Epithelial cell of esophagus (primary cell): ENCODE results near the gene NUDCD2.

Source experiments
- DNase-seq: peaks from one replicate; pipeline ENCODE4 v3.0.0; 2010; ENCODE audit warnings: low read depth
- H3K4me3 ChIP-seq: 2 replicates; pipeline ENCODE4 v1.5.1; 2011; ENCODE audit warnings: mild to moderate bottlenecking, low read length, control low read depth
- TF ChIP-seq, protein P1 (sequence below): IDR thresholded peaks from 2 replicates; pipeline ENCODE4 v1.5.1; 2011; ENCODE audit warnings: low read depth, mild to moderate bottlenecking, low read length, control low read depth, inconsistent platforms; ENCODE audit not compliant: insufficient read depth; ENCODE audit errors: missing control alignments

NUDCD2 gene, protein sequence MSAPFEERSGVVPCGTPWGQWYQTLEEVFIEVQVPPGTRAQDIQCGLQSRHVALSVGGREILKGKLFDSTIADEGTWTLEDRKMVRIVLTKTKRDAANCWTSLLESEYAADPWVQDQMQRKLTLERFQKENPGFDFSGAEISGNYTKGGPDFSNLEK

DNA sequence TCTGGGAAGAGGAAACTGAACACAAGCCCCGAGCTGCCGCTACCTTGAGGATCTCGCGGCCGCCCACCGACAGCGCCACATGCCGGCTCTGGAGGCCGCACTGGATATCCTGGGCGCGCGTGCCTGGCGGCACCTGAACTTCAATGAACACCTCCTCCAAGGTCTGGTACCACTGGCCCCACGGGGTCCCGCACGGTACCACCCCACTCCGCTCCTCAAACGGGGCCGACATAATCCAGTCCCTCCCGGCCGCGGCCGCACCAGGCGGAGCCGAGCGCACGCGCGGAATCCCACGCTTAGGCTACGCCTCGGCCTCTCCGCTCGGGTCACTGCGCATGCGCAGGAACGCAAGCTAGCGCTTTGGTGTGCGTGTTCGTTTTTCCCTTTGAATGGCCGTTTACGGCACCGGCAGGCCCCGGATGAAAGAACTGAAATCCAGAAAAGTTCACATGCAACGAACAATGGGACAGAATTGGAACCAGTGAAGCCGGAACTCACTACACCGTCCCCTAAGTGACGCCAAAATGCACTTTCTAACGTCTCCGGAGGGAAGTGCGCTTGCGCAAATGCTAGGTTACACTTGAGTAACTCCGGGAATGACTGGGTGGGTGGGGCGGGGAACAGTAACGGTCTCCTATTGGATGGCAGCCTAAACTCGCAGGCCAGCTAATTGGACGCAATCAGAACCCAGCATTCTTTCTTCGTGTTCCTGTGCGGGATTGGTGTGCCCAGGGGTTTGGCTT, at the start of gene NUDCD2:
NUDCD2 (minus strand) TSS at position 284 of the 743 bp plus-strand sequence; CDS start at position 232, 52 bp downstream.
- TF ChIP-seq, protein P1, sequence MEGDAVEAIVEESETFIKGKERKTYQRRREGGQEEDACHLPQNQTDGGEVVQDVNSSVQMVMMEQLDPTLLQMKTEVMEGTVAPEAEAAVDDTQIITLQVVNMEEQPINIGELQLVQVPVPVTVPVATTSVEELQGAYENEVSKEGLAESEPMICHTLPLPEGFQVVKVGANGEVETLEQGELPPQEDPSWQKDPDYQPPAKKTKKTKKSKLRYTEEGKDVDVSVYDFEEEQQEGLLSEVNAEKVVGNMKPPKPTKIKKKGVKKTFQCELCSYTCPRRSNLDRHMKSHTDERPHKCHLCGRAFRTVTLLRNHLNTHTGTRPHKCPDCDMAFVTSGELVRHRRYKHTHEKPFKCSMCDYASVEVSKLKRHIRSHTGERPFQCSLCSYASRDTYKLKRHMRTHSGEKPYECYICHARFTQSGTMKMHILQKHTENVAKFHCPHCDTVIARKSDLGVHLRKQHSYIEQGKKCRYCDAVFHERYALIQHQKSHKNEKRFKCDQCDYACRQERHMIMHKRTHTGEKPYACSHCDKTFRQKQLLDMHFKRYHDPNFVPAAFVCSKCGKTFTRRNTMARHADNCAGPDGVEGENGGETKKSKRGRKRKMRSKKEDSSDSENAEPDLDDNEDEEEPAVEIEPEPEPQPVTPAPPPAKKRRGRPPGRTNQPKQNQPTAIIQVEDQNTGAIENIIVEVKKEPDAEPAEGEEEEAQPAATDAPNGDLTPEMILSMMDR: peak; percentile 35
- peak within 1 kb of the TSS; percentile 81 for H3K4me3 ChIP-seq
- peak; percentile 99 for DNase-seq

DNA sequence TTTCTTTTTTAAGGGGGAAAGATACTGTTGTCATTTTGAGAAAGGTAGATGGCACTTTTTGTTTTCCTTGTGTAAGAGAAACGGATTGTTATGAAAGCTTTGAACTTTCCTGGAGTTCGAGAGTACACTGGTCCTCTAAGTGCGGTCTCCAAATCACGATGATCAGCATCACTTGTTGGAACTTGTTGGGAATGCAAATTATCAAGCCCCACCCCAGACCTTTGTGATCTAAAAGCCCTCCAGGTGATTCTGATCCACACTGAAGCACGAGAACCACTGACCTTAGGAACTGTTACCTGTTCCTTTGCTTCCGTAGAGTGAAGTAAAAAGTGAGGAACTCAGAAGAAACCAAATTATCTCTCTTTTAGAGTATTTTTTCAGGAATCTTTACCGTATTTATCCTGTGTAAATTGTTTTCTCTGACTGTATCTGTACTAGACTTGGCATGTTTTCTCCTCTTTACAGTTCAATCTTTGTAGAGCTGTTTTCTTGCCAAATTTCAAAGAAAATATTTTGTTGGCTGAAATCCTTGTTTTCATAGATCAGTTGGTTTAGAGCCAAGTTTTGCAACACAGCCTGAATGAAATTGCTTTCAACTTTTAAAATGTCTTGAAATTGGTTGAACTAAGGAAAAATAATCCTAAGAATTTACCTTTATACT, 49.5 kb upstream of the NUDCD2 start:
- DNase-seq: peak; percentile 93
- TF ChIP-seq, protein P1: no peak
- H3K4me3 ChIP-seq: peak overlapping the region; percentile 23

DNA sequence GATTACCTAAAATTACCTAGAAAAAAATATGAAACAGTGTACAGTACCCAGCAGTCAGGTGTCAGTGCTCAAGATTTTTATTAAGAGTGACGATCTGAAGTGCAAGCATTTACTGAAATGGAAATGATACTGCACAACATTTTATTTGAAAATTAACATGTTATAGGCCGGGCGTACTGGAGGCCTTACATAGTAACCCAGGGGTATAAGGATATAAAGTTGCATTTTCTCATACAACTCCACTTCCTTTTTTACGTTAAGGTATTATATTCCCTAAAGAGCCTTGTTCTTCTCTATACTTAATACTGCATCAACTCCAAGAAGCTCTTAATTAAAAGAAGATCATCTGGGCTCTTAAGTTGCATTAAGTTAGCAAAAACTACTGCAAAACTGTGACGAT, 48.9 kb upstream of the NUDCD2 start:
- no peak for DNase-seq
- TF ChIP-seq, protein P1: no peak
- H3K4me3 ChIP-seq: peak overlapping the region; percentile 23

DNA sequence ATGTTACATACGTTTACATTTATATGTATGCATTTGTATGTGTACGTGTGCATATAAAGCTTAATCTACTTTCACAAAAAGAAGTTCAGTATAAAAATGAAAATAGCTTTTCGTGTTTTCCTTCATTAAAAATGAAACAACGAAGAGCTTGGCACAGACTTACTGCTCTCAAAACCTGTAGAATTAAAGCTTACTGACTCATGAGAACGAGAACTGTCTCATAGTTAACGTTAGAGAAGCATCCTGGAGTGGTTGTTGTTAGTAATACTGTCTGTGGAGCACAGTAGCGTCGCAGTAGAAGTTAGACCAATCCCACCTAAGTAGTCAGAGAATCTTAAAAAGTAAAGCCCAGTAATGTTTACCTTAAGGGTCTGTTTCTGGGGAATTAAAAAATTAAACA, 46.8 kb upstream of the NUDCD2 start:
- peak; percentile 64 for DNase-seq
- TF ChIP-seq, protein P1: no peak

DNA sequence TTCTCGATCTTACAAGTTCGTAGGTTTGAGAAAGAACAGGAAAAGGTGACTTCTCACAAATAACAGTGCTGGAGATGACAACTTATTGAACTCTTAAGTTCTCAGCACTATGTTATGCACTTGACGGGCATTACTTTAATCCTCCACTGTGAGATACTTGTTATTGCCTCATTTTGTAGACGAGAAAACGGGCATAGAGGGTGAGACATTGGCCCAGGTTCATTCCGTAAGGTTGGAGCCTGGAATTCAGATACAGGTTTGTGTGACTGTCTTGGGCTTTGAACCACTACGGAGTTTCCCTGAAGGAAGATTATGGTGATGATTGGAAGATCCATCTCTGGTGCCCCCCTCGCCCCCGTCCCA, 46.2 kb upstream of the NUDCD2 start:
- DNase-seq: peak; percentile 40
- peak overlapping the region; percentile 64 for H3K4me3 ChIP-seq
- TF ChIP-seq, protein P1: no peak

More for the DNA sequence above, 46.8 kb upstream of the NUDCD2 start:
- H3K4me3 ChIP-seq: peak overlapping the region; percentile 64

DNA sequence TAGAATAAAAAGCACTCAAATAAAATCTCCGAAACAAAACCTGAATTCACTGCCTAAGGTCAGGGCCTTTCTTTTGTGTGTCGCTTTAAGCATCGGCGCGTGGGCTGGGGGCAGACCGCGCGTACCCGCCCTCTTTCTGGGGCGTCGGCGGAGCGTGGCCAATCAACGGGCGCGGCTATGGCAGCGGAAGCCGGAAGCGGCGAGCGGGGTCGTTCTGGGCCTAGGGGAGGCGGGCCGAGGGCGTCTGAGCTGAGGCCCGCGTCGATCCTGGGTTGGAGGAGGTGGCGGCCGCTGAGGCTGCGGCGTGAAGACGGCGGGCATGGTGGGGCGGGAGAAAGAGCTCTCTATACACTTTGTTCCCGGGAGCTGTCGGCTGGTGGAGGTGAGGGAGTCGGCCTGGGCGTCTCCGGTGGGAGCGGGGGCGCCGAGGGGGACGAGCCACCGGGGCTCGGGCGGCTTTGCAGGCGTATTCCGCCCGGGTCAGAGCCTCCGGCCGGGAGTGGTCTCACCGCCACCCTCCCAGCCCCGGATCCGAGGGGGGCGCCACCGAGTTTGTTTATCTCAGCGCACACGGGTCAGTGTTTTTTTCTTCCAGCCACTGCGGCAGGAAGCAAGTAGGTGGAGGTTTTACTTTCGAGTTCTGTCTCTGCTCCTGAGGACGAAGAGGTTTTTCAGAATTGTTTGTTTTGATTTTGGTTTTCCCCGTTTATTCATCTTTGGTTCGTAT, 45.6 kb upstream of the NUDCD2 start, which contains the start of gene MAT2B:
MAT2B (plus strand) TSS at position 252 of the 727 bp plus-strand sequence; CDS start at position 320, 68 bp downstream.
- DNase-seq: peak; percentile 97
- TF ChIP-seq, protein P1: peak; percentile 21
- peak within 1 kb of the TSS; percentile 64 for H3K4me3 ChIP-seq
